ENCODE data around the gene IFNG.

IFNG gene

DNA sequence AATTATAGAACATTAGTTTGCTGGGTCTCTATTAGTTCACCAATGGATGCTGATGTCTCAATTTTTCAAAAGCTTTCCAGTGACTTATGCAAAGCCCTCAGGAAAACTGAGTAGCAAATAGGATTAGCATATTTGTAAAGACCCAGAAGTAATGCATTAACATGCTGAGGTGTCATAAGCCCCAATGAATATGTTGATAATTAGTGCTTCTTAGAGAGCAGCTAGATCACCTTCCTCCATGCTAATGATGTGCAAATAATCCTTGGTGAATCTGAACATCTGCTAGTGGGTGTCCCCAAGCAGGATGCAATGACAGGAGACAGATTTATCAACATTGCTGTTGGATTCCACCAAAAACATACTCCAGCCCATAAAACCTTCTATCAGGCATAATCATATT is 19.0 kb downstream of the IFNG start:
- DNase-seq: no peak
- Mint-ChIP-seq H3K4me3 (no peak overlapping the region), H3K36me3 (ENCODE audit: low read depth) (no peaks in the 10 kb centered on the region), H3K27ac (no peak overlapping the region), H3K9me3 (peaks cover 4% of the 10 kb centered on the region), H3K4me1 (peaks cover 47% of the 10 kb centered on the region), H3K27me3 (no peaks in the 10 kb centered on the region)
- ATAC-seq: no peak

DNA sequence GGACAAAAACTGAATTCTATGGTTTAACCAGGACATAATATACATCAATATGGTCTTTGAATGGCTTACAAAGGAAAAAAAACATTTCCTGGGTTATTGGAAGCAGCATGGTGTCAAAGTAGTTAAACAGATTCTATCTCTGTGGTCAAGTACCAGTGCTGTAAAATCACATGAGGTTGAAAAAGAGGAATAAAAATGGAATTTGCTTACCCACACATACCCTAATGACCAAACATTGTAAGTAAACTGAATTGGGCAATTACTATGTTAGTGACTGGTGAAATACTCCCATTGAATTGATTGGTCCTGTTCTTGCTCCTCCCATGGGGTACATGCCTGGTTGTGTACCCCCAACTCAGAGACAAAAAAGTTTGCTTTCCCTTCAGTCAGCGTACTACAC is 19.6 kb downstream of the IFNG start:
- no peaks in the 10 kb centered on the region for H3K27me3 Mint-ChIP-seq
- peaks cover 4% of the 10 kb centered on the region for H3K9me3 Mint-ChIP-seq
- no peak for ATAC-seq
- no peak overlapping the region for H3K27ac Mint-ChIP-seq
- no peak for DNase-seq
- no peaks in the 10 kb centered on the region for H3K36me3 Mint-ChIP-seq (ENCODE audit: low read depth)
- peaks cover 52% of the 10 kb centered on the region for H3K4me1 Mint-ChIP-seq
- no peak overlapping the region for H3K4me3 Mint-ChIP-seq

DNA sequence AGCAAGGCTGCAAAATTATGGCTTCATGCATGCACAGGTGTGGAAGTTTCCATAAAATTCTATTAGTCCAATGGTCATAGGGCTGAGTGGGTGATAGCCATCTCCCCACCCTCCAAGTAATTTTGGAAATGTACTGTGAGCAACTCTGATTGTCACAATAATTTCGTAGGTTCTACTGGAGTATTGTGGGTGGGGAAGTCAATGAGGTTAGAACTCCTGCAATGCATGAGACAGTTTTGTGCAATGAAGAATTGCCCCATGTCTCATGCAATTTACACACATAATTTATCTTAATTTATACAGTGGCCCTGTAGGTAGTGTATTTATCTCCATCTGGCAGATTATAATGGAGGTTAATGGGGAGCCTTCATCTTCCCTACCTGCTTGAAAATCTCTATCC is 20.5 kb downstream of the IFNG start:
- ATAC-seq: no peak
- Mint-ChIP-seq H3K4me3 (no peak overlapping the region), H3K4me1 (peaks cover 52% of the 10 kb centered on the region), H3K36me3 (ENCODE audit: low read depth) (no peaks in the 10 kb centered on the region), H3K27me3 (no peaks in the 10 kb centered on the region), H3K27ac (peak overlapping the region; percentile 94), H3K9me3 (peaks cover 4% of the 10 kb centered on the region)
- DNase-seq: no peak

DNA sequence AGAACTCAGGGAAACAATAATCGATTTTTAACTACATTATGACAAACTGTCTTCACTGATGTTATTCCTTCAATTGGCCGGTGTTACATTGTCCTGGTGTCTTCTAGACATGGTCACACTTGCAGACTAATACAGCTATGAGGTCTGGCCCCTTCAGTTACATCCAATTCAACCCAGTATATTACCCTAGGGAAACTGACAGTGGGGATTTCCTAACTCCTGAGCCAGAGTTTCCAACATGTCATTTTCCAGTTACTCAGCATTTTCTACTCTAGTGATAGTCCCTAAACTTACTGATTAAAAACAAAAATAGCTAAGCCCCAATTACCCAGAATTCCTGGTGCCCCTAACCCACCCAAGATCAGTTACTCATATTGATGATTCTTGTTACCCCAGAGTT is 21.1 kb downstream of the IFNG start:
- DNase-seq: peak; percentile 35
- Mint-ChIP-seq H3K4me3 (peak overlapping the region; percentile 61), H3K9me3 (peaks cover 8% of the 10 kb centered on the region), H3K36me3 (ENCODE audit: low read depth) (no peaks in the 10 kb centered on the region), H3K27ac (peak overlapping the region; percentile 94), H3K4me1 (peaks cover 52% of the 10 kb centered on the region), H3K27me3 (no peaks in the 10 kb centered on the region)
- ATAC-seq: peak; percentile 69

DNA sequence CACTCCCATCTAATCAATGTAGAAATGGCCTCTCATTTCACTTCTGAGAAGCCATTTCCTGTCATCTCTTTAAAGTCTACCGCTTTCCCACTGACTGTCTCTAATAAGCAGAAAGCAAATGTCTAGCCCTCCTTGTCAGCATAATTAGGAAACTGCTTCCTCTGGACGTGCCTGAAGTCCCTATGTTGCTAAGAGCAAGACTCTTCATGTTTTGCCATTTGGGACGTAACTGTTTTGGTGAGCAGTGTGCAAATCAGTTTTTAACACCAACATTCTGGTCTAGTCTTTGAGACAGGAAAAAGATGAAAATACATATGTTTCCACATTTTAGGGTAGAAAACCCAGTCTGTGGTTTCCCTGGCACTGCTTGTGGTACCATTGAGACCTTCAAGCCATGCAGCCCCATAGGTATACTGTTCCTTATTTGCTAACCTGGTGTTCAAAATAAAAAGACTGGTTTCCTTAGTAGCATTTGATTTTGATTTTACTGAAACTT is 22.2 kb downstream of the IFNG start:
- Mint-ChIP-seq H3K27me3 (no peaks in the 10 kb centered on the region), H3K36me3 (ENCODE audit: low read depth) (no peaks in the 10 kb centered on the region), H3K9me3 (peaks cover 10% of the 10 kb centered on the region), H3K4me3 (peak overlapping the region; percentile 61), H3K27ac (peak overlapping the region; percentile 94), H3K4me1 (peaks cover 52% of the 10 kb centered on the region)
- ATAC-seq: peak; percentile 84
- DNase-seq: no peak

DNA sequence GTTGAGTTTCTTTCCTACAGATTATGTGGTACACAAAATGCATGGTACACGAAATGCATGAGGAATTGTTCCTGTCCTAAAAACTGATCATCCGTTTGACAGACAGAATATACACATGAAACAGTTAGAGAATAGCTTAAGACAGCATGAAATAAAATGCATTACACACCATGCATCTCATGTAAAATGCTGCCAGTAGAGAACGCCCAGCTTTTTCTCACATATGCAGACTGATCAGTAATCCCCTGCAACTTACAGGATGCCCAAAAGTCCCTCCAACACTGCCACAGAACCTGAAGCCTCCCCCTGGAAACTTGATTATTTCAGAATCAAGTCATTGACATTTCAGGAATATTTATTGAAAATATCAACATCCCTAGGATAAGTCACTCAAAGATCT is 24.0 kb downstream of the IFNG start:
- H3K27ac Mint-ChIP-seq: no peak overlapping the region
- H3K9me3 Mint-ChIP-seq: peaks cover 21% of the 10 kb centered on the region
- H3K36me3 Mint-ChIP-seq (ENCODE audit: low read depth): peaks cover 6% of the 10 kb centered on the region
- ATAC-seq: no peak
- no peak for DNase-seq
- no peaks in the 10 kb centered on the region for H3K27me3 Mint-ChIP-seq
- H3K4me1 Mint-ChIP-seq: peaks cover 54% of the 10 kb centered on the region
- H3K4me3 Mint-ChIP-seq: no peak overlapping the region

DNA sequence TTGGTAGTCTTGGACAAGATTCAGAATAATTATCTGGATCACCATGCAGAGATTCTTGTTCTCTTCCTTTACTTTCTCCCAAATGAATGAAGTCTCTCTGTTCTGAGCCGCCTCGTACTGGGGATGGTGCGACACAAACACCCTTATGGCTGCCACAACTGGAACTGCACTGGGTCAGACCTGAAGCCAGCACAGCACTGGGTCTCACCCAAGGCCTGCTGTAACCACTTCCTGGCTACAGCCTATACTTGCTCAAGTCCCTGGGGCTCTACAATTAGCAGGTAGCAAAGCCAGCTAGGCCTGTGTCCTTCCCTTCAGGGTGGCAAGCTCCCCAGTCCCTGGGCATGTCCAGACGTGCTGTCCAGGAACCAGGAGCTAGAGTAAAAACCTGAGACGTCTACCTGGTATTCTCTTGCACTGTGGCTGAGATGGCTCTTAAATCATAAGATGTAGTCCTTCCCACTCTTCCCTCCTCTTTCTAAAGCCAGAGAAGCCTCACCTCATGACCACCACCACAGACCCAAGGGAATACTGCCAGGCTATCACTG is 27.6 kb downstream of the IFNG start:
- DNase-seq: no peak
- H3K9me3 Mint-ChIP-seq: peaks cover 45% of the 10 kb centered on the region
- no peak for ATAC-seq
- no peak overlapping the region for H3K4me3 Mint-ChIP-seq
- H3K27me3 Mint-ChIP-seq: no peaks in the 10 kb centered on the region
- peaks cover 19% of the 10 kb centered on the region for H3K4me1 Mint-ChIP-seq
- peaks cover 15% of the 10 kb centered on the region for H3K36me3 Mint-ChIP-seq (ENCODE audit: low read depth)
- no peak overlapping the region for H3K27ac Mint-ChIP-seq

DNA sequence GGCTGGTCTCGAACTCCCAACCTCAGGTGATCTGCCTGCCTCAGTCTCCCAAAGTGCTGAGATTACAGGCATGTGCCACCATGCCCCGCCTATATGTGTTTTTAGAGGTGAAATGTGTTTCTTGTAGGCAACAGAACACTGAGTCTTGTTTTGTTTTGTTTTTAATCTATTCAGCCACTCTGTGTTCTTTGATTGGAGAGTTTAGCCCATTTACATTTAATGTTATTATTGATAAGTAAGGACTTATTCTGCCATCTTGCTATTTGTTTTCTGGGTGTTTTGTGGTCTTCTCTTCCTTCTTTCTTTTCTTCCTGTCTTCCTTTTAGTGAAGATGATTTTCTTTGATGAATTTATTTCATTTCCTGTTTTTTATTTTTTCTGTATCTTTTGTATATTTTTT is 29.6 kb downstream of the IFNG start:
- peaks cover 2% of the 10 kb centered on the region for H3K4me1 Mint-ChIP-seq
- peak overlapping the region; percentile 40 for H3K27ac Mint-ChIP-seq
- no peaks in the 10 kb centered on the region for H3K27me3 Mint-ChIP-seq
- DNase-seq (no peak), ATAC-seq (no peak)
- peaks cover 17% of the 10 kb centered on the region for H3K36me3 Mint-ChIP-seq (ENCODE audit: low read depth)
- no peak overlapping the region for H3K4me3 Mint-ChIP-seq
- peaks cover 48% of the 10 kb centered on the region for H3K9me3 Mint-ChIP-seq

DNA sequence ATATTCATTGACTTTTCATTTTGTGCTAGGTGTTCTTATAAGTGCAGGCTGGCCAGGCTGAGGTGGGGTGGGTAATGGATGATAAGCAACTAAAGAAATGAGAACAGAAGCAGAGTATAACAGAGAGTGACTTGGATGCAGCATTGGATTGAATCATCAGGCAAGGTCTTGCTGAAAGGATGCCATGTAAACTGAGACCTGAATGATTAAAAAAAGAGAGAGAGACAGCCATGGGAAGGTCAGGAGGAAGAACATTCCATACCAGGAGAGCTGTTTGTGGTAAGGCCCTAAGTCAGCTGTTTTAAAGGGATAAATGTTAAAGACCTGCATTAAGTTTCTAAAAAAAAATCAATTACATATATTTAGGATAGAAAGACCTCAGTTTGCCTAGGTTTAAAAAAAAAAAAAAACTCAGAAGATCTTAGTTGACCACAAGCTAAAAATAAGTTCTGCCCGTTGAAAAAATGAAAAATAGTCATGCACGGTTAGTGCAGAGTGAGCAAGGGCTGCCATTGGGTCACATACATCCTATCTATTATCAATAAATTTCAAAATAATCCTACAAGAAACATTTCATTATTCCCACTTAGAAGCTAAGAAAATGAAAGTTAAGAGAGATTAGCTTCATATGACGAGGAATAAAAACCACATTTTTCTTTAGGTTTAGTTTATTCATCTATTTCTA is 37.2 kb downstream of the IFNG start:
- H3K27ac Mint-ChIP-seq: no peak overlapping the region
- H3K9me3 Mint-ChIP-seq: peaks cover 5% of the 10 kb centered on the region
- DNase-seq (no peak), ATAC-seq (no peak)
- H3K4me1 Mint-ChIP-seq: peaks cover 20% of the 10 kb centered on the region
- H3K27me3 Mint-ChIP-seq: no peaks in the 10 kb centered on the region
- peaks cover 2% of the 10 kb centered on the region for H3K36me3 Mint-ChIP-seq (ENCODE audit: low read depth)
- H3K4me3 Mint-ChIP-seq: no peak overlapping the region

DNA sequence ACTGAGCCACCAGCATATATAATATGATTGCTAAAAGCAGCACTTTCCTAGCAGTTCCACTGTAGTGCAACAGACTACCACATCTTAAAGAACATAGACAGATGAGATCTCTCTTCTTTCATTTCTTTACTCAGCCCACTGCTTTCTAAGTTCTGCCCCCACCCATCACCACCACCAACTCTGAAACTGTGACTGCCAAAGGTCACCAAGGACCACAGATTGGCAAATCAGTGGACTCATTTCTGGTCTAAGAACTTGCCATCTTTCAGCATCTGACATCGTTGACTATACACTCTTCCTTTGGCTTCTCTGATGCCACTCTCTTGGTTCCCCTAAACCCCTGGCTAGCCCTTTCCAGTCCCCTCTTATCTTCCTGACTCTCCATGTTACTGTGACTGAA is 38.4 kb downstream of the IFNG start:
- H3K36me3 Mint-ChIP-seq (ENCODE audit: low read depth): peaks cover 2% of the 10 kb centered on the region
- H3K4me1 Mint-ChIP-seq: peaks cover 26% of the 10 kb centered on the region
- no peaks in the 10 kb centered on the region for H3K27me3 Mint-ChIP-seq
- ATAC-seq (peak; percentile 79), DNase-seq (peak; percentile 52)
- H3K9me3 Mint-ChIP-seq: peaks cover 4% of the 10 kb centered on the region
- H3K27ac Mint-ChIP-seq: no peak overlapping the region
- no peak overlapping the region for H3K4me3 Mint-ChIP-seq

DNA sequence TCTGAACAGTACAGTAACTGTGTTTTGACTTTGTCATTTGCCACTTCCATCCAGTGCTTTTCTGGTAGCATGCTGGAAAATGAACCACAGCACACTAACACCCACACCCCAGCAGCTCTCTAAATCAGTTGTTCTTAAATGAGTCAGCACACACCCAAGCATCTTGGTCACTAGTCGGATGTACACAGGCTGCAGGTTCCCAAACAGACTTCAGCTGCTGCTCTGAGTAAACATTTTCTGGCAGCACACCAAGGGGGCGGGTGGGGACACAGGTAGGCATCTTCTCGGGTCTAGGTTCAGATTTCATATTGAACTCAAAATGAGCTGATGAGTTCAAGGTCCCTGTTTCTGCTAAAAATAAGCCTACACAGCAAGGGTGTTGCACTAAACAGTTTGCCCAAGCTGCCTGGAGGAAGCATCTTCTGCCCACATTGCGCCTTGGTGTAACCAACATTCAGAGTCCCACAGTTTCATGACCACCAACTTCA is 39.8 kb downstream of the IFNG start:
- ATAC-seq: peak; percentile 70
- H3K4me3 Mint-ChIP-seq: no peak overlapping the region
- DNase-seq: peak; percentile 64
- no peak overlapping the region for H3K27ac Mint-ChIP-seq
- peaks cover 28% of the 10 kb centered on the region for H3K4me1 Mint-ChIP-seq
- H3K27me3 Mint-ChIP-seq: no peaks in the 10 kb centered on the region
- H3K9me3 Mint-ChIP-seq: no peaks in the 10 kb centered on the region
- no peaks in the 10 kb centered on the region for H3K36me3 Mint-ChIP-seq (ENCODE audit: low read depth)

DNA sequence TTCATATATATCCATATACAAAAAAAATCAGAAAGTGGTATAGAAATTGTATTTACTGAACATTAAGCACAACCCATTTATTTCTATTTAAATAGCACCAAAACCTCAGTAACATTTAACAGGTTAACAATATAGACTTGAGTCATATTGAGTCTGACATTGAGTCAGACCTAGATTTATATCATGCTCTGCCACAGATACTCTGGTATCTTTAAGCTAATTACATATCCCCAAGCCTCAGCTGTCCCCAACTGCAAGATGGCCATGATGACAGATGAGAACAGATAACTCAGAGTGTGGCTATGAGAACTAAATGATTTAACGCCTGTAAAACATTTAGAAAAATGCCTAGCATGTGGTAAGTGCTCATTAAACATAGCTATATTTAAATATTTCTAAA is 40.3 kb downstream of the IFNG start:
- Mint-ChIP-seq H3K4me3 (no peak overlapping the region), H3K9me3 (no peaks in the 10 kb centered on the region), H3K36me3 (ENCODE audit: low read depth) (no peaks in the 10 kb centered on the region), H3K27ac (no peak overlapping the region), H3K4me1 (peaks cover 27% of the 10 kb centered on the region), H3K27me3 (no peaks in the 10 kb centered on the region)
- ATAC-seq (peak; percentile 77), DNase-seq (no peak)

DNA sequence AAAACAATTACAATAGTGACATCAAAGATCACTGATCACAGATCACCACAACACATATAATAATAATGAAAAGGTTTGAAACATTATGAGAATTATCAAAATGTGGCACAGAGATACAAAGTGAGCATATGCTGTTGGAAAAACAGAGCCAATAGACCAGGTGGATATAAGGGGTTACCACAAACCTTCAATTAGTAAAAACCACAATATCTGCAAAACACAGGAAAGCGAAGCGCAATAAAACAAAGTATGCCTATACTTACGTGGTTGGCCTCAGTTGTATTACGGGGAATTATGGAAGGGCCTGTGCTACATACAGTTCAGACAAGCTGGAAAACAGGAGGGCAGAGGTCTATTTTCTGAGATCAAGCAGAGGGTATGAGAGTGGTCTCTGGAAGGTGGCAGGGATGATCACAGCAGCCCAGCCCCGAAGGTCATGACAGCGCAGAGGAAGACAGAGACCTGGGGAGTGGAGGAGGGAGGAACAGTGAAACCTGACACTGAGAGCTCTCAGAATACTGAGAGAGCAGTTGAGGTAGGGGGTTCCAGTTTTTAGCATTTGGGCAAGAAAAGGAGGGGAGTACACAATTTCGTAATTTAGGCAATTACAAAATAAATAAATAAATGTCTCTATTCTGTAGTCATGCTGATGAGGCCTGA is 41.3 kb downstream of the IFNG start:
- Mint-ChIP-seq H3K4me3 (peak overlapping the region; percentile 13), H3K9me3 (no peaks in the 10 kb centered on the region), H3K27ac (peak overlapping the region; percentile 41), H3K27me3 (no peaks in the 10 kb centered on the region), H3K36me3 (ENCODE audit: low read depth) (no peaks in the 10 kb centered on the region), H3K4me1 (peaks cover 27% of the 10 kb centered on the region)
- ATAC-seq (no peak), DNase-seq (no peak)

DNA sequence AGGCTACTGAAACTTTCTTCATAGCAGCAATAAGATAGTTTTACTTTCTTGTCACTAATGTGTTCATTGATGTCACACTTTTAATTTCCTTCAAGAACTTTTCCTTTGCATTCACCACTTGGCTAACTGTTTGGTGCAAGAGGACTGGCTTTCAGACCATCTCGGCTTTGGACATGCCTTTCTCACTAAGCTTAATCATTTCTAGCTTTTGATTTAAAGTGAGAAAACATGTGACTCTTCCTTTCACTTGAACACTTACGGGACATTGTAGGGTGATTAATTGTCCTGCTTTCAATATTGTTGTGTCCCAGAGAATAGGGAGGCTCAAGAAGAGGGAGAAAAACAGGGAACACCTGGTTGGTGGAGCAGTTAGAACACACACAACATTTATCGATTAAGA is 41.9 kb downstream of the IFNG start:
- Mint-ChIP-seq H3K4me1 (peaks cover 27% of the 10 kb centered on the region), H3K36me3 (ENCODE audit: low read depth) (no peaks in the 10 kb centered on the region), H3K4me3 (peak overlapping the region; percentile 13), H3K27ac (peak overlapping the region; percentile 41), H3K9me3 (no peaks in the 10 kb centered on the region), H3K27me3 (no peaks in the 10 kb centered on the region)
- ATAC-seq (no peak), DNase-seq (no peak)

DNA sequence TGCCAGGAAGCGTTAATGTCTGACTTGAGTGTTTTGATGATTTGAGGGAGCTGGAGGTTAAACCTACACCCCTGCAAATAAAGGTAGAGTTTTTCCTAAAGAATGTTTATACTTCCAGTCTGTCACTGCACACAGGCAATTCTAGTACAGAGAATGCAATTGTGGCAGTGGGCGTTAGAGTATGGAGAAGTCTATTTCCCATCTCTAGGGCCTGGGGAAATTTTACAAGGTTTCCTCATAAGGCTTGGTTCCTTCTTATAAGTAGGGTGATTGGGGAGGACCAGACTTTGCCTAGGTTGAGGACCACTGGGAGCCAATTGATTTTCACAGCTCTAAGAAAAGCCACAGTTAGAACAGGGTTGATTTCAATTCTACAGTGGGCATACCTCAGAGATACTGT is 44.3 kb downstream of the IFNG start:
- Mint-ChIP-seq H3K9me3 (no peaks in the 10 kb centered on the region), H3K4me1 (peaks cover 27% of the 10 kb centered on the region), H3K4me3 (no peak overlapping the region), H3K36me3 (ENCODE audit: low read depth) (no peaks in the 10 kb centered on the region), H3K27ac (no peak overlapping the region), H3K27me3 (no peaks in the 10 kb centered on the region)
- DNase-seq (no peak), ATAC-seq (no peak)
